Spleen (tissue), 11 donors: ENCODE data around the gene CXCL3. TPM values are rescaled to one million over a fixed set of nuclear protein-coding genes. Genes with fewer than 3 reads are reported as not detected.

Experiments
- DNase-seq: peaks from one replicate; pipeline ENCODE4 v3.0.0-alpha.2; 2020
- H3K27ac ChIP-seq, 8 donors: fragments of 200-600 bp; sonication (generic) in 7 of 8; 1 replicate in 4 of 8; 2 replicates in 4 of 8; pipeline versions ENCODE4 v1.5.0 to v1.8.0; 2016 to 2021; ENCODE audit warnings: inconsistent platforms in 4 of 8, mild to moderate bottlenecking in 4 of 8, moderate library complexity in 1 of 8
- H3K27me3 ChIP-seq, 7 donors: fragments of 200-600 bp; sonication (generic) in 6 of 7; replicated peaks in 1 of 7; 1 replicate in 4 of 7; 2 replicates in 3 of 7; pipeline versions ENCODE4 v1.5.0 to v1.8.0; 2016 to 2021; ENCODE audit warnings: inconsistent platforms in 3 of 7, mild to moderate bottlenecking in 1 of 7
- H3K36me3 ChIP-seq, 6 donors: fragments of 200-600 bp; sonication (generic) in 5 of 6; 1 replicate in 4 of 6; 2 replicates in 2 of 6; pipeline versions ENCODE4 v1.5.0 to v1.8.0; 2016 to 2021; ENCODE audit warnings: inconsistent platforms in 2 of 6
- H3K4me1 ChIP-seq, 6 donors: fragments of 200-600 bp; sonication (generic) in 5 of 6; 1 replicate in 3 of 6; 2 replicates in 3 of 6; pipeline versions ENCODE4 v1.5.0 to v1.8.0; 2016 to 2021; ENCODE audit warnings: inconsistent platforms in 3 of 6
- H3K4me3 ChIP-seq, 8 donors: fragments of 200-600 bp; sonication (generic) in 7 of 8; 1 replicate in 4 of 8; 2 replicates in 4 of 8; pipeline versions ENCODE4 v1.5.0 to v1.8.0; 2016 to 2021; ENCODE audit warnings: inconsistent platforms in 4 of 8, mild to moderate bottlenecking in 4 of 8, moderate library complexity in 2 of 8
- H3K9me3 ChIP-seq, 8 donors: fragments of 200-600 bp; sonication (generic) in 7 of 8; 1 replicate in 4 of 8; 2 replicates in 4 of 8; pipeline versions ENCODE4 v1.5.0 to v1.8.0; 2016 to 2021; ENCODE audit warnings: inconsistent platforms in 4 of 8
- CTCF ChIP-seq, 11 experiments: fragments of 200-600 bp in 7 of 11; fragments of 450-650 bp in 4 of 11; sonication (generic) in 4 of 11; IDR thresholded peaks in 8 of 11; conservative IDR thresholded peaks in 3 of 11; 1 replicate in 7 of 11; 2 replicates in 4 of 11; pipeline versions ENCODE4 v1.4.0 to v1.8.0; 2016 to 2021; ENCODE audit warnings: antibody characterized with exemption in 11 of 11, inconsistent platforms in 4 of 11, mild to moderate bottlenecking in 1 of 11
- POLR2A ChIP-seq, 3 donors: fragments of 450-650 bp; IDR thresholded peaks; one replicate each; pipeline ENCODE4 v1.5.1; 2017; ENCODE audit warnings: antibody characterized with exemption in 3 of 3, mild to moderate bottlenecking in 1 of 3
- POLR2AphosphoS5 ChIP-seq, 3 donors: sonication (generic); formaldehyde crosslinking; IDR thresholded peaks; one replicate each; pipeline ENCODE4 v1.5.1; 2017; ENCODE audit warnings: antibody characterized with exemption in 3 of 3
- WGBS, 5 donors: extraction: QIAGEN DNeasy Blood & Tissue Kit in 3 of 5; methylation state at CpG; one replicate each; pipeline versions ENCODE4 v1.1.5 to v1.1.7; 2013 to 2018; 5-methylcytosine and 5-hydroxymethylcytosine counted together
- intact Hi-C: fragments of 100-400 bp; cut with DNase I; formaldehyde crosslinking; loops from one replicate; pipeline ENCODE4 v1.15.0; 2023; ENCODE audit warnings: low total_unique reads
- polyA plus RNA-seq, 3 donors: library from polyadenylated mRNA; stranded (reverse); fragments of 200-250 nt; gene quantifications; one replicate each; pipeline ENCODE4 v1.2.1, GENCODE V29; 2013
- total RNA-seq, 7 donors: library from RNA; depleted of rRNA in 3 of 7; stranded (reverse); fragments of >200 nt in 3 of 7; fragmentation: NEBNext Ultra II Directional in 4 of 7; extraction: Animal tissue kit (Norgen Biotek cat#: 25700) in 4 of 7; gene quantifications; one replicate each; pipeline versions ENCODE4 v1.1.0 to v1.2.1, GENCODE V29; 2016 to 2021
- donor health status: healthy with polysubstance abuse.
- donor health status: DM: no; HTN: no; CAD: no; lungs with moderate emphysema.
- donor health status: DM: no; HTN: no; CAD: no.
- donor health status: Bipolar disorder and iron deficiency.
- donor health status: healthy.
- donor health status: DM: no; HTN: no; CAD: no.
- donor health status: DM: yes; HTN: yes; CAD: no.

Gene CXCL3
- total and polyA plus RNA-seq, 10 donors: 0.52 to 4.0 (median 2.5) TPM

- DNase-seq: no peak
- no peaks in the 10 kb centered on the region for H3K27me3 ChIP-seq
- intact Hi-C loops: no loop called here
- peaks cover 0 to under 1% (median 0%) of the 10 kb centered on the region in 6 donors for H3K4me1 ChIP-seq
- WGBS, 5 donors: 62 to 94% (median 73%) methylated on average over 2 of the region's 2 CpGs
- no peak overlapping the region for H3K27ac ChIP-seq
- H3K36me3 ChIP-seq: no peaks in the 10 kb centered on the region
- H3K4me3 ChIP-seq: no peak overlapping the region
- H3K9me3 ChIP-seq: no peaks in the 10 kb centered on the region
- TF ChIP-seq POLR2AphosphoS5 (IDR thresholded peaks at IDR 0.05) (no peak), CTCF (IDR thresholded peaks at IDR 0.05 in 8 of 11, conservative IDR thresholded peaks at IDR 0.05 in 3 of 11) (no peak), POLR2A (IDR thresholded peaks at IDR 0.05) (no peak)
Measured at GRCh38 chr4:74013264-74013663, 25.2 kb downstream of the CXCL3 start.

- intact Hi-C loops: no loop called here
- DNase-seq: no peak
- no peaks in the 10 kb centered on the region for H3K36me3 ChIP-seq
- WGBS, 5 donors: 52 to 79% (median 63%) methylated on average over 4 of the region's 4 CpGs
- TF ChIP-seq POLR2A (IDR thresholded peaks at IDR 0.05) (no peak), POLR2AphosphoS5 (IDR thresholded peaks at IDR 0.05) (no peak), CTCF (IDR thresholded peaks at IDR 0.05 in 8 of 11, conservative IDR thresholded peaks at IDR 0.05 in 3 of 11) (no peak)
- H3K27ac ChIP-seq: no peak overlapping the region
- no peaks in the 10 kb centered on the region for H3K4me1 ChIP-seq
- H3K9me3 ChIP-seq: no peaks in the 10 kb centered on the region
- no peak overlapping the region for H3K4me3 ChIP-seq
- no peaks in the 10 kb centered on the region for H3K27me3 ChIP-seq
Measured at GRCh38 chr4:74012130-74012529, 26.4 kb downstream of the CXCL3 start.

- Histone ChIP-seq H3K27ac (no peak overlapping the region), H3K9me3 (no peaks in the 10 kb centered on the region), H3K27me3 (no peaks in the 10 kb centered on the region), H3K4me1 (no peaks in the 10 kb centered on the region), H3K4me3 (no peak overlapping the region), H3K36me3 (no peaks in the 10 kb centered on the region)
- no peak for DNase-seq
- TF ChIP-seq POLR2AphosphoS5 (IDR thresholded peaks at IDR 0.05) (no peak), CTCF (IDR thresholded peaks at IDR 0.05 in 8 of 11, conservative IDR thresholded peaks at IDR 0.05 in 3 of 11) (no peak), POLR2A (IDR thresholded peaks at IDR 0.05) (no peak)
- intact Hi-C loops: no loop called here
- 71 to 91% (median 83%) methylated on average over 3 of the region's 3 CpGs for WGBS, 5 donors
Measured at GRCh38 chr4:74009307-74009706, 29.2 kb downstream of the CXCL3 start.

- DNase-seq: no peak
- no peak for TF ChIP-seq POLR2A (IDR thresholded peaks at IDR 0.05)
- no peak for TF ChIP-seq POLR2AphosphoS5 (IDR thresholded peaks at IDR 0.05)
- TF ChIP-seq CTCF (IDR thresholded peaks at IDR 0.05 in 8 of 11, conservative IDR thresholded peaks at IDR 0.05 in 3 of 11): no peak
- Histone ChIP-seq H3K4me3 (no peak overlapping the region), H3K36me3 (no peaks in the 10 kb centered on the region), H3K27ac (no peak overlapping the region), H3K9me3 (no peaks in the 10 kb centered on the region), H3K4me1 (no peaks in the 10 kb centered on the region), H3K27me3 (no peaks in the 10 kb centered on the region)
- 78 to 92% (median 82%) methylated on average over 2 of the region's 2 CpGs for WGBS, 5 donors
- intact Hi-C loops: no loop called here
Measured at GRCh38 chr4:74006009-74006476, 32.4 kb downstream of the CXCL3 start.
